AG09309 (cell line): ENCODE results near the gene ENTPD8.
A peak's percentile ranks its signal among the peaks of the same experiment; 100 is the strongest.

Experiments used
- DNase-seq: peaks from one replicate; pipeline ENCODE4 v3.0.0-alpha.2; 2010; ENCODE audit warnings: low read depth
- H3K4me3 ChIP-seq: 2 replicates; pipeline ENCODE4 v1.5.1; 2011; ENCODE audit warnings: mild to moderate bottlenecking, low read depth, low read length, moderate library complexity; ENCODE audit not compliant: control insufficient read depth
- TF ChIP-seq, protein P1 (sequence below): IDR thresholded peaks from 2 replicates; pipeline ENCODE4 v1.5.1; 2011; ENCODE audit warnings: mild to moderate bottlenecking, low read depth, low read length, inconsistent platforms; ENCODE audit not compliant: insufficient read depth, control insufficient read depth; ENCODE audit errors: missing control alignments

ENTPD8 gene

DNA sequence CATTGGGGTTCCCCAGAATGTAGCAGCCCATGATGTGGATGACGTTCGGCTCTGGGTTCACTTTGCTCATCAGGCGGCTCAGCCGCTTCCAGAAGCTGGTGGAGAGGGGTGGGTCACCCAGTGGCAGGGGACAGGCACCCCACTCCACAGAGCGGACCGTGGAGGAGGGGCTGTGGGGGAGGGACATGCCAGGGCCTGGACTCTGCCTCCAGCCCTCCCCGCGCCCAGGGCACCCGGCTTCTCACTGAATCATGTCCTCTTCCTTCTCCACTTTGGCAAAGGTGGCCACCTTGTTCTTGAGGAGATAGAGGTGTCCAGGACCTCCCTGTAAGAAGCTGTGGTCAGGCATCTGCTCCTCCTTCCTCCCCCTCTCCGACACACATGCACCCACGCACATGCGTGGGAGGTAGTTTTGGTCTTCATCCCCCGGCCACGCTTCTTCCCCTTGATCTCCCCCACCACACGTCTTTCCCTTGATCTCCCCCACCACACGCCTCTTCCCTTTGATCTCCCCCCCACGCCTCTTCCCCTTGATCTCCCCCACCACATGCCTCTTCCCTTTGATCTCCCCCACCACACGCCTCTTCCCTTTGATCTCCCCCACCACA is 8.9 kb upstream of the ENTPD8 start:
- TF ChIP-seq, protein P1, sequence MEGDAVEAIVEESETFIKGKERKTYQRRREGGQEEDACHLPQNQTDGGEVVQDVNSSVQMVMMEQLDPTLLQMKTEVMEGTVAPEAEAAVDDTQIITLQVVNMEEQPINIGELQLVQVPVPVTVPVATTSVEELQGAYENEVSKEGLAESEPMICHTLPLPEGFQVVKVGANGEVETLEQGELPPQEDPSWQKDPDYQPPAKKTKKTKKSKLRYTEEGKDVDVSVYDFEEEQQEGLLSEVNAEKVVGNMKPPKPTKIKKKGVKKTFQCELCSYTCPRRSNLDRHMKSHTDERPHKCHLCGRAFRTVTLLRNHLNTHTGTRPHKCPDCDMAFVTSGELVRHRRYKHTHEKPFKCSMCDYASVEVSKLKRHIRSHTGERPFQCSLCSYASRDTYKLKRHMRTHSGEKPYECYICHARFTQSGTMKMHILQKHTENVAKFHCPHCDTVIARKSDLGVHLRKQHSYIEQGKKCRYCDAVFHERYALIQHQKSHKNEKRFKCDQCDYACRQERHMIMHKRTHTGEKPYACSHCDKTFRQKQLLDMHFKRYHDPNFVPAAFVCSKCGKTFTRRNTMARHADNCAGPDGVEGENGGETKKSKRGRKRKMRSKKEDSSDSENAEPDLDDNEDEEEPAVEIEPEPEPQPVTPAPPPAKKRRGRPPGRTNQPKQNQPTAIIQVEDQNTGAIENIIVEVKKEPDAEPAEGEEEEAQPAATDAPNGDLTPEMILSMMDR: no peak
- no peak overlapping the region for H3K4me3 ChIP-seq
- no peak for DNase-seq

DNA sequence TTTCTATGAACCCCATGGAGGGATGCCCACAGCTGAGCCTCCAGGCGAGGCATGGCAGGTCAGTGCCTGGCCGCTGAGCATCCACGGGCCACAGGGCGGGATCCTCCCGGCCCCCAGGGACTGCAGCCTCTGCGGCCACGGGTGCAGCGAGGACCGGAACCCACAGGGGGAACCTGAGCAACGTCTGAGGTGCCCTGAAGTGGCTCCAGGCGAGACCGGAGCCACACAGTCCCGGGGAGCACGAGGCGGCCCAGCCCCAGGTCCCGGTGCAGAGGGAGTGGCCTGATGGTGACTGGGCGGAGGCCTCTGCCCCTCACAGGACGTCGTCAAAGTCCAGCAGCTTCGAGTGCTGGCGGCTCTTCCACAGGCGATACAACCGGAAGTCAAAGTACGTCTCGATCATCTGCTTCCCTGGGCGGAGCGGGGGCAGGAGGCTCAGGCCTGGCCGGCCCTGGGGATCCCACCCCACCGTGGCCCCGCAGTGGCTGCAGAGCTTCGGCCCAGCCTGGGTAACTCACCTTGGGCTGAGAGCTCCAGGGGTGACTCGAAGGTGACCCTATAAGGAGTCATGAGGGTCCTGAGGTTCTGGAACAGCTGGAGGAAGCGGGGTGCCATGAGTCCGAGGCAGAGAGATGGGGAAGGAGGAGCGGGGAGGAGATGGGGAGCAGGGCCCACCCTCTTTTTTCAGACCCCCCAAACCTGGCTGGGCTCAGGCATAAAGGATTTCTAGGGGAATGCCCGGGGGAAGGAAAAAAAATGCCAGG is 8.1 kb upstream of the ENTPD8 start:
- H3K4me3 ChIP-seq: no peak overlapping the region
- DNase-seq: no peak
- TF ChIP-seq, protein P1: no peak

DNA sequence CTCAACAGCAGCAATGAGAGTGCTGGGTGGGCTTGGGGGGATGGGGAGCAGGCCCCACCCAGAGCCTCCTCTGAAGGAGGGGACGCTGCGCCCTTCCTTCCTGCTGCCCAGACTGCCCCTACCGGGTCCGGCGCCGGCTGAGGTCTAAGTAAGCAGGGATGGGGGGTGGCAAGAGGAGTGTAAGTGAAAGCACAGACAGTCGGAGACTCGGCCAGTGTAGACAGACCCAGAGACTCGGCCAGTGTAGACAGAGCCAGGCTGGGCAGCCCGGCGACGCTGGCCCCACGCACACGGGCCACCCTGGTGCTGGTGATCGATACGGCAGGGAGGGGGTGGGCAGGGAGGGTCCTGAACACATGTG is 7.4 kb upstream of the ENTPD8 start:
- DNase-seq: no peak
- no peak overlapping the region for H3K4me3 ChIP-seq
- TF ChIP-seq, protein P1: no peak

DNA sequence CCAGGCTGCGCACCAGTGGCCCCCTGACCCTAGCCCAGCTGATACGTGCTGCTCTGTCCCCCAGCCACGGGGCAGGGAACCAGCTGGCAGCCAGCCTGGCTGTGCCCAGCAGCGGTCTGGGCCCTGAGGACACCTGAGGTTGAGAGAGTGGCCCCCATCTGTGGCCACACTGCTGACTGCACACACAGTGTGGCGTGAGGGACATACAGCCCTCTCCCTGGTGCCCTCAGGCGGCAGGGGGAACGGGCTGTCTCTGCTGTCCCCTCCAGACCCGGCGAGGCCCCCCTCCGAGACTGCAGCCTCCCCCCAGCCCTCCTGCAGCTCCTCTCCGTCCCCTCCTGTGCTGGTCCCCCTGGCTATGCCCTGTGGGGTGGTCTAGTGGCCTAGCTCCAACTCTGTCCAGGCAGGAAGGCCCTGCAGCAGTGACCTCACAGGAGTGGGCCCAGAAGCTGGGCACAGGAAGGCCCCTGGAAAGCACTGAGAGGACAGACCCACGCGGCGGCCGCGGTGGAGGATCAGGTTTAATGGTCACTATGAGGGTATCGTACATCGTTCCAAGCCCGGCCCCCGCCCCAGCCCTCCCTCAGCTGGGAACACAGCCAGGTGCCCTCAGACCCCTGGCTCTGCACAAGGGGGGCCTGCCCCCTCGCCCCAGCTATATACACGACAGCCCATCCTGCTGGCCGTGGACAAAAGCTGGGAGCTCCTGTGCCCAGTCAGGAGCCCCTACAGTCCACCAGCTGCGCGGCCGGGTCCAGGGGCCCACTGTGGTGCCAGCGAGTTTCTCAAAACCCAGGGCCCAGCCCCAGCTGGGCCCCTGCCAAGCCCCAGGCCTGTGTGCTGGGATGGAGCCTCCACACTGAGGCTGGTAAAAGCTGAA is 6.8 kb upstream of the ENTPD8 start:
- TF ChIP-seq, protein P1: no peak
- no peak for DNase-seq
- H3K4me3 ChIP-seq: no peak overlapping the region

DNA sequence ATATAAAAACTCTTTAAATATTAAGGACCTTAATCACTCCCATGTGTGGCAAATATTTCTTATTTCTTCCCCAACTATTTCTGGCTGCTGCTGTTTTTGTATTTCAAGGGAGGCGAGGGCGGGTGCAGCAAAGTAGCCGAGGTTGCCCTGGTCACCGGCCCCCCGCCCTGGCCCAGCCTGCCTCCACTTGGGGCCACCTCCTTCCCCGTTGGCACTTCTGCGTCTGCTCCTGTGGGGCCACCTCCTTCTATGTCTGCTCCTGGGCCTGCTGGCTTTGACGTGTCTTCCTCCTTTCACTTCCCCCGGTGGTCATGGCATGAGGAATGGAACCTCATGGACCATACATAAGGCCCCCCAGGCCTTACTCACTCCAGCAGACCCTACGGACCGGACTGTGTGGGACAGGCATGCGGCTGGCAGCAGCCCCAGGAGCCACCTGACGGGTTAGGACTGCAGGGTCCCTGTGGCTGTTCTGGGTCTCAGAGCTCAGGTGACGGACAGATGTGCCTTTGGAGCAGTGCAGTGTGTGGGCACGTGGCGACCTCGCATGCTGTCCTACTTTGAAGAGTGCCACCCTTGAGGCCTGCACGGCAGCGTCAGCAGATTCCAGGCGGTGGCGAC is 5.8 kb upstream of the ENTPD8 start:
- TF ChIP-seq, protein P1: no peak
- DNase-seq: peak; percentile 18
- H3K4me3 ChIP-seq: no peak overlapping the region

DNA sequence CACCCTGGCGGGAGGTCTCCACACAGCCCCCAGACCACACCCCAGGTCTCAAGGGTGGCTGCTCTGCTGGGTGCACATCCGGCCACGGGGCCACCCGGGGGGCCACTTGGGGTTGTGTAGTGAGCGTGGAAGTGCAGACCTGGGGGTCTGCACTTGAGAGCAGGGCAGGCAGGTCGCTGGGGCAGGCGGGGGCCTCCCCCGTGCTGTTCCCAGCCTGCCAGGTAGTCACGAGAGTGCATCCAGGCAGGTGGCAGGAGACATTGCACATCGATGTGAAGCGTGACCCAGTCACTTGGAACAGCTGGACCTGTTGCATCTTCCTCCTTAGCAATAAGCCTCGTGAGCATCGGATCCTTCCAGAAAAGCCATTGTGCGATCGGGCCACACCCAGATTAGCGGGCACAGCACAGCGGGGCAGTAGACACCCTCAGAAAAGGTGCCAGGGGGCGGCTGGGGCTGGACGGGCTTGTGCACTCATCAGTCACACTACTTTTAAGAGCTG is 4.8 kb upstream of the ENTPD8 start:
- no peak for DNase-seq
- no peak overlapping the region for H3K4me3 ChIP-seq
- TF ChIP-seq, protein P1: no peak
